22Rv1 (cell line): ENCODE results near the gene NF1.

Experiments used
- H3K27ac ChIP-seq: fragments of 450-650 bp; 2 replicates; pipeline ENCODE4 v1.5.1; 2017
- ZFX ChIP-seq: fragments of 450-650 bp; IDR thresholded peaks from 2 replicates; pipeline ENCODE4 v1.6.1; 2017; ENCODE audit warnings: antibody characterized with exemption, borderline replicate concordance
- TF ChIP-seq, protein P1 (sequence below): fragments of 450-650 bp; IDR thresholded peaks from 2 replicates; pipeline ENCODE4 v1.5.1; 2017; ENCODE audit warnings: mild to moderate bottlenecking

The NF1 gene

DNA sequence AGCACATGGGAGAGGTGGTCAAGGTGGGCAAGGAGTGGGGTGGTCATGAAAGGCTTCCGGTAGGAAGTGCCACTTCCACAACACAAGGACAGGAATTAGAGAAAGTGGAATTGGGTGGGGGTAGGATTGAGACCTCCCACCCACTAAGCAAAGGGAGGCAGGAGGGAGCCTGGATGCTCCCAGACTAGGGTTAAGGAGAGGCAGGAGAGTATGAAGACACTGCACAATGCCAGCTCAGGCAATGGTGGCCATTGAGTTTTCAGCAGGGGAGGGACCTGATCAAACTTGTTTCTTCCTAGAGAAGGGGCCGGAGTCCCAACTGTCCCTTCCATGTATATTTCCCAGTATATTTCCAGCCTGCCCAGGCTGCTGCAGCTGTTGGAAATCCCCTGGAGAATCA is 293.6 kb downstream of the NF1 start:
- no peak overlapping the region for H3K27ac ChIP-seq
- TF ChIP-seq, protein P1, sequence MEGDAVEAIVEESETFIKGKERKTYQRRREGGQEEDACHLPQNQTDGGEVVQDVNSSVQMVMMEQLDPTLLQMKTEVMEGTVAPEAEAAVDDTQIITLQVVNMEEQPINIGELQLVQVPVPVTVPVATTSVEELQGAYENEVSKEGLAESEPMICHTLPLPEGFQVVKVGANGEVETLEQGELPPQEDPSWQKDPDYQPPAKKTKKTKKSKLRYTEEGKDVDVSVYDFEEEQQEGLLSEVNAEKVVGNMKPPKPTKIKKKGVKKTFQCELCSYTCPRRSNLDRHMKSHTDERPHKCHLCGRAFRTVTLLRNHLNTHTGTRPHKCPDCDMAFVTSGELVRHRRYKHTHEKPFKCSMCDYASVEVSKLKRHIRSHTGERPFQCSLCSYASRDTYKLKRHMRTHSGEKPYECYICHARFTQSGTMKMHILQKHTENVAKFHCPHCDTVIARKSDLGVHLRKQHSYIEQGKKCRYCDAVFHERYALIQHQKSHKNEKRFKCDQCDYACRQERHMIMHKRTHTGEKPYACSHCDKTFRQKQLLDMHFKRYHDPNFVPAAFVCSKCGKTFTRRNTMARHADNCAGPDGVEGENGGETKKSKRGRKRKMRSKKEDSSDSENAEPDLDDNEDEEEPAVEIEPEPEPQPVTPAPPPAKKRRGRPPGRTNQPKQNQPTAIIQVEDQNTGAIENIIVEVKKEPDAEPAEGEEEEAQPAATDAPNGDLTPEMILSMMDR: no peak
- TF ChIP-seq ZFX: no peak

DNA sequence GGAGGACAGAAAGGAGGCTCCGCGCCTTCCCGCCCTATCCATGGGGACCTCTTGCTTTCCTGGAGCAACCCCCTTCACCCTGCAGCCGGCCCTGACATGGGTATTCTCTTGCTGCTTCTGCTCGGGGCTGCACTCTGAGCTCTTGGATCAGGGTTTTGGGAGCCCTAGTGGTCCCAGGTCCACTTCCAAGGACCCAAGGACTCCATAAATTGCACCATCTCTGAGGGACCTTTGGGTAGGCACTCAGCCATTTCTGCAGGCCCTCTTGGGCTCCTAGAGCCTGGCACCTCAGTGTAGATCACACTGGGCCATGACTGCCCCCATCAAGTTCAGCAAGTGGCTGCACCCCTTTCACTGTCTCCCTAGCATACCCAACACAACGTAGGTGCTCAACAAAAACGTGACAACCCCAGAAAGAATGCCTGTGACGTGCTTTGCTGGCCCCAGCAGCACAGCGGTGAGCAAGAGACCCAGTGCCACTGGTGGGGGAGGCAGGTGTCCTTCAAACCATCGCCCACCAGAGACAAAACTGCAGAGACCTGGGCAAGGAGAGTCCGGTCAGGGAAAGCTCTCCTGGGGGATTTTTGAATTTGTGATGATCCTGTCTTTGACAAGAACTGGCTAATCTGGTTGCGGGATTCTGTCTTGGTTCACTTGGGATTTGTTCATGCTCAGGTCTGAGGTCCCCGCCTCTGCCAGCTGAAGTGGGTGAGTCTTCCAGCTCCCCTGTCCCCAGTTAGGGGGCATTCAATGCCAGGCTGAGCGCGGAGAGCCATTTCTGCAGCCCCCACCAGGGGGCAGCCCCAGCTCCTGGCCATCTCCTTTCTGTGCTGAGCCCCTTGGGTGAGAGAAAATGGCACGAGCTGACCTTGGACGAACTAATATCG is 294.2 kb downstream of the NF1 start:
- no peak overlapping the region for H3K27ac ChIP-seq
- TF ChIP-seq, protein P1: peak; percentile 84
- no peak for TF ChIP-seq ZFX

DNA sequence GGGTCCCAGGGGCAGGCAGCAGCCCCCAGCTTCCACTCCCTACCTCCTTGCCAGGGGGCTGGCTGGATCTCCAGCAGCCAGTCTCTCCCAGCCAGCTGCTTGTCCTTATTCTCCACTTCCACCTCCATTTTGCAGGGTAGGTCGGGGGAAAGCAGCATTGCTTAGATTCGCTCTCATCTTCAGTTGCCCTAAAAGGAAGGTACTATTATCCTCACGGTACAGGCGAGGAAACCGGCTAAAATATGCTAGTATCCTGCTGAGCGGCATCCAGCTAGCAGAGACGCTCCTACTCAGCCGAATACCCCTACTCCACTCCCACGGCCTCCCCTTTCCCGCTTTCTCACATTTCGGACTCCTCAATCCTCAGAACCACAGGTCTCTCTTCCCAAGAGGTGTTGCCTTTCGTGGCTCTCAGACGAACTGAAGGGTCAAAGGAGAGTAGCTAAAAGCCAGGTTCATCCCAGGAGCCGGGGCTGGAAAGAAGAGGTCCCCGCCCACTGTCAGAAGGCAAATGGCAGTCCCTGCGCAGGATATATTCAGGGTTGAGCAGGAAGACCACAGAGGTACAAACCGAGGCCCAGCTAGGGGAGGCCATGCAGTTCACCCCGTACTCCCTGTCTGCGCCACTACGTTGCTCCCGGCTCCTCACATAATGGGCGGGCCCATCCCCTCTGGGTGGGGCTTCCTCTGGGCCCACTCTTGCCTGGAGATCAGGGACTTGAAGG is 295.0 kb downstream of the NF1 start:
- H3K27ac ChIP-seq: no peak overlapping the region
- TF ChIP-seq, protein P1: peak; percentile 59
- TF ChIP-seq ZFX: no peak

DNA sequence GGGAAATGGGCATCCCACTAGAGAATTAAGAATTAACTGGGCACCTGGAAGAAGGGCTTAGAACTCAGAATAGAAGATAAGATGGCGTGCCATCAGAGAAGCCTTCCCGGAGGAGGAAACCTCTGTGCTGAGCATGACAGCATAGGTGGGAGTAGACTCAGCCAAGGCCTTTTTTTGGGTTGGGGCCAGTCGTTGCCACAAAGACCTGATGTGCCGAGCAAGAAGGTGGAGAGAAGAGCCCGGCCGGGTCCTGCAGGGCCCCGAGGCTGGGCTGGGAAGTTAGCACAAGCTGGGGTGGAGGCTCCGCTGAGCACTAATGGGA is 295.6 kb downstream of the NF1 start:
- H3K27ac ChIP-seq: no peak overlapping the region
- TF ChIP-seq ZFX: no peak
- TF ChIP-seq, protein P1: no peak

DNA sequence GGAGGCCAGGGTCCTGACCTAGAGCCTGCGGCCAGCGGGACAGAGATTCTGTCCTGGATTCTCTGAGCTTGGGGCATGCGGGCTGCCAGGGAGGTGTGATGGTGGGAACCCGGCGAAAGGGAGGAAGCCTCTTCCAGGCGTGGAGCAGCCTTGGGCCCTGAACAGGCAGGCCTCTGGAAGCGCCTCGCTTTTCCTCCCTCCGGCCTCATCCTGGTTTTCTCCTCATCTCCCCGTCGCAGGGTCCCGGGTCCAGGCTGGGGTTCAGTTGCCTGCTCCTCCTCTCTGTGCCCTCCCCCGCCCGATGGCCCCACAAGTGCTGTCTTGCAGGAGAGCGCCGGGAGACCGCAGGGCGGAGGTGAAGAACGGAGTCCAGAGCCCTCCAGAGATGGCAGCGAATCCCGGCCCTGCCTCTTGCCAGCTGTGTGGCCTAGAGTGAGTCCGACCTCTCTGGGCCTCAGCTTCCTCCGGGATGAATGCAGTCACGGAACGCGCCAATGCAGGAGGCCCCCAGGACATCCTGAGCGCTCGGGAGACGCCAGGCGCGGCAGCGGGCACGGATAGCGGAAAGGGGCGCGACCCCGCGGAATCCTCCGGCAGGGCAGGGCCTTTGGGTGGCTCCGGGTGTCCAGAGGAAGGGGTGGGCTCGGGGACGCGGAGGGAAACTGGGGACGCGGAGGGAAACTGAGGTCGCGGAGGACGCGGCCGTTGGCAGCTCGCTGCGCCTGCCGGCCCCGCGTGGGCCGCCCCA is 296.1 kb downstream of the NF1 start:
- no peak overlapping the region for H3K27ac ChIP-seq
- TF ChIP-seq, protein P1: no peak
- TF ChIP-seq ZFX: no peak

DNA sequence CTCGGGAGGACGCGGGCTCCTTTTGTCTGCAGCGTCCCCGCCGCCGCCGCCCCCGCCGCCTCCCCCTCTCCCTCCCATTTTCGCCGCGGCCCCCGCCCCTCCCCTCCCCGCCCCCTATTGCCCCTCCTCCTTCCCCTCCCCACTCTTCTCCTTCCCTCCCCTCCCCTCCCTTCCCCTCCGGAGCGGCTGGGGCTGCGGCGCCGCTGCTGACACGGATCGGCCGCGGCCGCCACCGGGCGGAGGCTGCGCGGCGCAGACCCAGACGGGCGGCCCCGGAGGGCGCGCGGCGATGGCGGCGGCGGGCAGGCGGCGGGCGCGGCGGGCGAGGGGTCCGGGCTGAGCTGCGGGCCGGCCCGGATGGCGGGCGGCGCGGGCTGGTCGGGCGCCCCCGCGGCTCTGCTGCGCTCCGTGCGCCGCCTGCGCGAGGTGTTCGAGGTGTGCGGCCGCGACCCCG is 296.7 kb downstream of the NF1 start, which contains the start of gene RAB11FIP4:
RAB11FIP4 (plus strand) TSS at position 180 of the 454 bp plus-strand sequence; CDS start at position 358, 178 bp downstream.
- no peak within 1 kb of the TSS for H3K27ac ChIP-seq
- TF ChIP-seq, protein P1: peak; percentile 9; the same call in 1 of the 2 replicates
- TF ChIP-seq ZFX: no peak
